ENCODE measurements around the gene TRAF7.

- TF ChIP-seq, protein P1, sequence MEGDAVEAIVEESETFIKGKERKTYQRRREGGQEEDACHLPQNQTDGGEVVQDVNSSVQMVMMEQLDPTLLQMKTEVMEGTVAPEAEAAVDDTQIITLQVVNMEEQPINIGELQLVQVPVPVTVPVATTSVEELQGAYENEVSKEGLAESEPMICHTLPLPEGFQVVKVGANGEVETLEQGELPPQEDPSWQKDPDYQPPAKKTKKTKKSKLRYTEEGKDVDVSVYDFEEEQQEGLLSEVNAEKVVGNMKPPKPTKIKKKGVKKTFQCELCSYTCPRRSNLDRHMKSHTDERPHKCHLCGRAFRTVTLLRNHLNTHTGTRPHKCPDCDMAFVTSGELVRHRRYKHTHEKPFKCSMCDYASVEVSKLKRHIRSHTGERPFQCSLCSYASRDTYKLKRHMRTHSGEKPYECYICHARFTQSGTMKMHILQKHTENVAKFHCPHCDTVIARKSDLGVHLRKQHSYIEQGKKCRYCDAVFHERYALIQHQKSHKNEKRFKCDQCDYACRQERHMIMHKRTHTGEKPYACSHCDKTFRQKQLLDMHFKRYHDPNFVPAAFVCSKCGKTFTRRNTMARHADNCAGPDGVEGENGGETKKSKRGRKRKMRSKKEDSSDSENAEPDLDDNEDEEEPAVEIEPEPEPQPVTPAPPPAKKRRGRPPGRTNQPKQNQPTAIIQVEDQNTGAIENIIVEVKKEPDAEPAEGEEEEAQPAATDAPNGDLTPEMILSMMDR (IDR thresholded peaks at IDR 0.05): no peak
- TF ChIP-seq EP300 (IDR thresholded peaks at IDR 0.05): no peak
- no peak for TF ChIP-seq POLR2AphosphoS5 (IDR thresholded peaks at IDR 0.05)
- TF ChIP-seq POLR2A (IDR thresholded peaks at IDR 0.05): no peak
Measured at GRCh38 chr16:2196981-2197511, 41.5 kb downstream of the TRAF7 start.
